Ascending aorta (tissue), 2 donors: Measurements from ENCODE around the gene LHFPL3. TPM values are rescaled to one million over a fixed set of nuclear protein-coding genes. Genes with fewer than 3 reads are reported as not detected.

Experiments used
- DNase-seq, 2 donors: peaks; one replicate each; pipeline ENCODE4 v3.0.0-alpha.2; 2019; ENCODE audit warnings: low spot score in 2 of 2
- H3K27ac ChIP-seq, 2 donors: fragments of 200-600 bp; sonication (generic); one replicate each; pipeline ENCODE4 v1.5.1; 2016 to 2017; ENCODE audit warnings: mild to moderate bottlenecking in 1 of 2
- H3K27me3 ChIP-seq: fragments of 200-600 bp; sonication (generic); one replicate; pipeline ENCODE4 v1.5.1; 2017
- H3K36me3 ChIP-seq, 2 donors: fragments of 200-600 bp; sonication (generic); one replicate each; pipeline ENCODE4 v1.5.1; 2016
- H3K4me1 ChIP-seq, 2 donors: fragments of 200-600 bp; sonication (generic); one replicate each; pipeline ENCODE4 v1.5.1; 2016 to 2017; ENCODE audit warnings: mild to moderate bottlenecking in 1 of 2
- H3K4me3 ChIP-seq, 2 donors: fragments of 200-600 bp; sonication (generic); one replicate each; pipeline ENCODE4 v1.5.1; 2016 to 2017; ENCODE audit warnings: mild to moderate bottlenecking in 1 of 2
- H3K9me3 ChIP-seq, 2 donors: fragments of 200-600 bp; sonication (generic); one replicate each; pipeline ENCODE4 v1.5.1; 2016
- CTCF ChIP-seq, 3 experiments: fragments of 200-600 bp in 2 of 3; fragments of 450-650 bp in 1 of 3; sonication (generic) in 2 of 3; IDR thresholded peaks; one replicate each; pipeline ENCODE4 v1.5.1; 2016 to 2019; ENCODE audit warnings: antibody characterized with exemption in 3 of 3, mild to moderate bottlenecking in 1 of 3, moderate library complexity in 1 of 3
- intact Hi-C: fragments of 100-400 bp; cut with DNase I; formaldehyde crosslinking; loops from one replicate; pipeline ENCODE4 v1.15.1; 2023
- total RNA-seq: library from RNA; depleted of rRNA; stranded (reverse); fragments of >200 nt; gene quantifications from one replicate; pipeline ENCODE4 v1.1.0, GENCODE V29; 2016

The LHFPL3 gene
- total RNA-seq, 1 donor from 2014 or later = not detected

- H3K4me3 ChIP-seq = no peak overlapping the region
- no peak overlapping the region for H3K27ac ChIP-seq
- H3K4me1 ChIP-seq = no peaks in the 10 kb centered on the region
- H3K9me3 ChIP-seq = no peaks in the 10 kb centered on the region
- no peaks in the 10 kb centered on the region for H3K27me3 ChIP-seq
- no peak for TF ChIP-seq CTCF (IDR thresholded peaks at IDR 0.05)
- H3K36me3 ChIP-seq = no peaks in the 10 kb centered on the region
- no peak for DNase-seq
- intact Hi-C loops = no loop called here
Measured at GRCh38 chr7:104891949-104892348, 563.5 kb downstream of the LHFPL3 start.

- Histone ChIP-seq H3K36me3 (no peaks in the 10 kb centered on the region), H3K27ac (no peak overlapping the region), H3K9me3 (no peaks in the 10 kb centered on the region), H3K27me3 (no peaks in the 10 kb centered on the region), H3K4me1 (no peaks in the 10 kb centered on the region), H3K4me3 (no peak overlapping the region)
- DNase-seq = no peak
- TF ChIP-seq CTCF (IDR thresholded peaks at IDR 0.05) = no peak
- intact Hi-C loops = no loop called here
Measured at GRCh38 chr7:104894314-104894713, 565.9 kb downstream of the LHFPL3 start.

- Histone ChIP-seq H3K27ac (no peak overlapping the region), H3K27me3 (no peaks in the 10 kb centered on the region), H3K4me1 (no peaks in the 10 kb centered on the region), H3K9me3 (no peaks in the 10 kb centered on the region), H3K4me3 (no peak overlapping the region), H3K36me3 (no peaks in the 10 kb centered on the region)
- TF ChIP-seq CTCF (IDR thresholded peaks at IDR 0.05) = no peak
- intact Hi-C loops = no loop called here
- no peak for DNase-seq
Measured at GRCh38 chr7:104894726-104895521, 566.5 kb downstream of the LHFPL3 start.

GRCh38 chr7:104895522-104896236 lies 567.3 kb downstream of the LHFPL3 start:
- H3K9me3 ChIP-seq = no peaks in the 10 kb centered on the region
- H3K27ac ChIP-seq = no peak overlapping the region
- no peak for TF ChIP-seq CTCF (IDR thresholded peaks at IDR 0.05)
- H3K4me1 ChIP-seq = no peaks in the 10 kb centered on the region
- H3K4me3 ChIP-seq = no peak overlapping the region
- no peak for DNase-seq
- intact Hi-C loops = no loop called here
- no peaks in the 10 kb centered on the region for H3K36me3 ChIP-seq
- H3K27me3 ChIP-seq = no peaks in the 10 kb centered on the region

GRCh38 chr7:104898434-104898833 lies 570.0 kb downstream of the LHFPL3 start:
- intact Hi-C loops = no loop called here
- no peaks in the 10 kb centered on the region for H3K36me3 ChIP-seq
- TF ChIP-seq CTCF (IDR thresholded peaks at IDR 0.05) = no peak
- no peak overlapping the region for H3K4me3 ChIP-seq
- H3K9me3 ChIP-seq = no peaks in the 10 kb centered on the region
- DNase-seq = no peak
- H3K4me1 ChIP-seq = no peaks in the 10 kb centered on the region
- no peak overlapping the region for H3K27ac ChIP-seq
- no peaks in the 10 kb centered on the region for H3K27me3 ChIP-seq
